SK-N-MC (cell line): ENCODE measurements around the gene TSSK1B.
"Not testable (repeated sequence)": the region's sequence is repeated elsewhere in the genome, so short reads cannot be mapped to it uniquely, and the experiment has no call there.

Source experiments
- EZH2 ChIP-seq: fragments of 200-600 bp; sonication (generic); IDR thresholded peaks from one replicate; pipeline ENCODE4 v1.6.1; 2017; ENCODE audit warnings: antibody characterized with exemption
- FOXP2 ChIP-seq: optimal IDR thresholded peaks from 2 replicates; pipeline ENCODE3; 2011; ENCODE audit warnings: mild to moderate bottlenecking, moderate library complexity; ENCODE audit not compliant: insufficient read depth; ENCODE audit errors: extremely low read length, control extremely low read depth
- POLR2AphosphoS5 ChIP-seq: IDR thresholded peaks from 2 replicates; pipeline ENCODE4 v1.6.1; 2012; ENCODE audit warnings: mild to moderate bottlenecking, low read depth, low read length, borderline replicate concordance

DNA sequence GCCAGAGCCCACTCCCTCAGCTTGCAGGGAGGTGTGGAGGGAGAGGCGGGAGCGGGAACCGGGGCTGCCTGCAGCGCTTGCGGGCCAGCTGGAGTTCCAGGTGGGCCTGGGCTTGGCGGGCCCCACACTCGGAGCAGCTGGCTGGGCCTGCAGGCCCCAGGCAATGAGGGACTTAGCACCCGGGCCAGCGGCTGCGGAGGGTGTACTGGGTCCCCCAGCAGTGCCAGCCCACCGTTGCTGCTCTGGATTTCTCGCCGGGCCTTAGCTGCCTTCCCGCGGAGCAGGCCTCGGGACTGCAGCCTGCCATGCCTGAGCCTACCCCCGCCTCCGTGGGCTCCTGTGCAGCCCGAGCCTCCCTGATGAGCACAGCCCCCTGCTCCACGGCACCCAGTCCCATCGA lies 22.3 kb upstream of the TSSK1B start:
- TF ChIP-seq EZH2, POLR2AphosphoS5, FOXP2: not testable (repeated sequence)
